ENCODE results near the gene TAF4. TPM values are rescaled to one million over a fixed set of nuclear protein-coding genes. Genes with fewer than 3 reads are reported as not detected.

Gene TAF4
- total RNA-seq, 4 donors from 2014 or later, result 7.7 to 16.0 (median 10.7) TPM

DNA sequence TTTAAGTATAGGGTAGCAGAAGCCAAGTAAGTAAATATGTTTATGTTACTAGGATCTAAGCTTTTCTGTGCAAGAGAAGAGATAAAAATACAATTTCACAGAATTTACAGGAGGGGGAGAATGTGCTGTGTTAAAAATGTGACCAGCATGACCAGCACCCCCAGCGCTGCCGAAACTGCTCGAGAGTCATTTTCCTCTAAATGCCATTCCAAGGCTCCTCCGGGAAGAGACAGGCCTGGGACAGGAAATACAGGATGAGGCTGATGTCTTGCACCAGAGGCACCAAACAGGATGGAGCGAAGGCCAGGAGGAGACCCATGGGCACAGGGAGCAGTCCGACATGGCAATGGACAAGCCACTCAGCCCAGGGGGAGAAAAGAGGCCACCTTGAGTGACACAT, 21.1 kb downstream of the TAF4 start:
- TF ChIP-seq, protein P1, sequence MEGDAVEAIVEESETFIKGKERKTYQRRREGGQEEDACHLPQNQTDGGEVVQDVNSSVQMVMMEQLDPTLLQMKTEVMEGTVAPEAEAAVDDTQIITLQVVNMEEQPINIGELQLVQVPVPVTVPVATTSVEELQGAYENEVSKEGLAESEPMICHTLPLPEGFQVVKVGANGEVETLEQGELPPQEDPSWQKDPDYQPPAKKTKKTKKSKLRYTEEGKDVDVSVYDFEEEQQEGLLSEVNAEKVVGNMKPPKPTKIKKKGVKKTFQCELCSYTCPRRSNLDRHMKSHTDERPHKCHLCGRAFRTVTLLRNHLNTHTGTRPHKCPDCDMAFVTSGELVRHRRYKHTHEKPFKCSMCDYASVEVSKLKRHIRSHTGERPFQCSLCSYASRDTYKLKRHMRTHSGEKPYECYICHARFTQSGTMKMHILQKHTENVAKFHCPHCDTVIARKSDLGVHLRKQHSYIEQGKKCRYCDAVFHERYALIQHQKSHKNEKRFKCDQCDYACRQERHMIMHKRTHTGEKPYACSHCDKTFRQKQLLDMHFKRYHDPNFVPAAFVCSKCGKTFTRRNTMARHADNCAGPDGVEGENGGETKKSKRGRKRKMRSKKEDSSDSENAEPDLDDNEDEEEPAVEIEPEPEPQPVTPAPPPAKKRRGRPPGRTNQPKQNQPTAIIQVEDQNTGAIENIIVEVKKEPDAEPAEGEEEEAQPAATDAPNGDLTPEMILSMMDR (IDR thresholded peaks at IDR 0.05; ENCODE audit: low read depth), result no peak

DNA sequence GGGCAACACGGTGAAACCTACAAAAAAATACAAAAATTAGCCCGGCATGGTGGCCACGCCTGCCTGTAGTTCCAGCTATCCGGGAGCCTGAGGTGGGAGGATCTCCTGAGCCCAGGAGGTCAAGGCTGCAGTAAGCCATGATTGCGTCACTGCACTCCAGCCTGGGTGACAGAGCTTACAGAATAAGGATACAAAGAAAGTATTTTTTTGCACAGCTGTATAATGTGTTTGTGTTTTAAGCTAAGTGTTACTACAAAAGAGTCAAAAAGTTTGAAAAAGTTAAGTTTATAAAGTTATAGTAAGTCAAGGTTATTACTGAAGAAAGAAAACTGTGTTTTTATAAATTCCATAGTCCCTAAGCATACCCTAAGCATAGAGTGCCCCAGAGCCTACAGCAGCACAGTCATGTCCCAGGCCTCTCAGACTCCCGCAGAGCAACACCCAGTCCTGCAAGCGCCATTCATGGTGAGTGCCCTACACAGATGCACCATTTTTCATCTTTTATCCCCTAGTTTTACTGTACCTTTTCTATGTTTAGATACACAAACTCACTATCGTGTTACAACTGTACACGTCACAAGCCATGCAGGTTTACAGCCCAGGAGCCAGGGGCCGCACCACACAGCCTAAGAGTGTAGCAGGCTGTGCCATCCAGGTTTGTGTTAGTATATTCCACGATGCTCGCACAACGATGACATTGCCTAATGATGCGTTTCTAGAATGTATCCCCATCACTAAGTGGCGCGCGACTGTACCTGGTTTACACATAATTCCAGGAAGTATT, 22.4 kb downstream of the TAF4 start:
- TF ChIP-seq, protein P1 (IDR thresholded peaks at IDR 0.05; ENCODE audit: low read depth), result no peak

DNA sequence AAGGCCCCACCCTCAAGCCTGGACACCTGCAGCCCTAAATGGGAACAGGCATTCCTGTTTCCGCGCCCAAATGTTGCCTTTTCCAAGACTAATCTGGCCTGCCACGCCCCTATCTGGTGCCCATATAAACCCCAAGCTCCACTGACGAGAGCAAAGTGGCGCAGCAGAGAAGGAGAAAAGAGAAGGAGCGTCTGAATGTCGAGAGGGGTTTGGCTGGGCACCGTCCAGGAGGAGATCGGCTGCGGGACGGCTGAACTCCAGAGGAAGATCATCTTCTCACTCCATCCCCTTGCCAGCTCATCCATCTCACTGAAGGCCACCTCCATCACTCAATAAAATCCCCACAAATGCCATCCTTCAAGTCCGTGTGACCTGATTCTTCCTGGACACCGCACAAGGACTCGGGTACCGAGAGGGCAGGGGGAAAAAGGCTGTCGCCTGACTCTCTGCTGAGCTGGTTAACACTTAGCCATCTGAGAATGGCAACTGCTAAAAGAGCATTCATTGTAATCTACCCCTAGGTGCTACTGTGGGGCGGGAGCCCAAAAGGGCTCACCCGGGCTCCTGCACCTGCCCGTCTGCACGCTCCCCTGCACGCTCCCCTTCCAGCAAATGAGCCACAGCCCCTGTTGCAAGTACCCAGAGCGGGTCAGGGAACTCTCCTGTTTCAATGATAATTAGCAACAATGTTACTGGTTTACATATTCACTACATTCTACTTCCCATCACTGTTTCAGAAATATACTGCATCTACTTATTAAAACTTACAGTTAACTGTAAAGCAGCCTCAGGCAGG, 23.5 kb downstream of the TAF4 start:
- TF ChIP-seq, protein P1 (IDR thresholded peaks at IDR 0.05; ENCODE audit: low read depth), result no peak

DNA sequence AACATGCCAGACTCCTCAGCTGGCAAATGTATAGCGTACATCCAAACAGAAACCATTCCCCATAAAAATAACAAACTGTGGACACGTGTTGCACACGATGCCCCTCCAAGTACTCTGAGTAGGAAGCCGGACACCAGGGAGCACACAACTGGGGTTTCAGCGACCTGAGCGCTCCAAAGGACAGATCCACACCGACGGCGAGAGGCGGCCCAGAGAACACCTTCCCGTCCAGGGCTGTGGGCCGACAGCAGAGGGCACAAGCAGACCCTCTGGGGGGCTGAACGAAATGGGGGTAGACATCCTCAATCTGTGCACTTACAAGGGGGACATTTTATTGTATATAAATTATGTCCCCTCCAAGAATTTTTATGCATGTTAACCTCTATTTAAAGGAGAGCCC, 24.7 kb downstream of the TAF4 start:
- TF ChIP-seq, protein P1 (IDR thresholded peaks at IDR 0.05; ENCODE audit: low read depth), result no peak

DNA sequence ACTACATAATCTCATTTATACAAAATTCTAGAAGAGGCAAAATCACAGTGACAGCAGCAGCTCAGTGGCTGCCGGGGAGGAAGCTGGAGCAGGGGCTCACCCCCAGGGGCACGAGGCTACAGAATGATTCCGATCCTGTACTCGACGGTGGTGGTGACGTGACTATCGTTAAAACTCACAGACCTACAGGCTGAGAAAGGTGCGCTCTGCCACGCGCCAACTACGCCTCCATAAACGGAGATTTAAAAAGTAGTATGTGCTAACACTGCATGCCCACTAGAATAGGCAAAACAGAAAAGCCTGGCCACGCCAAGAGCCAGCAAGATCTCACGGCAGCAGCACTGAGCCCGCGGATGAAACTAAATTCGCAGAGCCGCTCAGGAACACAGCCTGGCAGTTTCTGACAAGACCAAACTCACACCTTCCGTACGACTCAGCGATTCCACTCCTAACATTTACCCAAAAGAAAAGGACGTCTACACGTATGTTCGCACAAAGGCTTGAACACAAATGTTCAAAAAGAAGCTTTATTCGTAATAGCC, 25.2 kb downstream of the TAF4 start:
- TF ChIP-seq, protein P1 (IDR thresholded peaks at IDR 0.05; ENCODE audit: low read depth), result no peak

DNA sequence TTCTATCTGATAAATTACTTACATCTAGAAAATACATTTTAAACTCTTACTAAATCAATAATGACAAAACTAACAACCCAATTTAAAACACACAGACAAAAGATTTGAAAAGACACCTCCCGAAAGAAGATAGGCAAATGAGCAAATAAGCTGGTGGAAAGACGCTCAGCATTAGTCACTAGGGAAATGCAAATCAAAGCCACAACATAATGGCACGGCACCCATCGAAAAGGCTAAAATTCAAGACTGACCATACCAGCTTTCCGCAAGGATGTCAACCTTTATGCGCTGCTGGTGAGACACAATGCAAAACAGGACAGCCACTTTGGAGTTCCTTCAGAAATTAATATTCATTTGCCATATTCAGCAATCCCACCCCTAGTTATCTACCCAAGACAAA, 25.9 kb downstream of the TAF4 start:
- TF ChIP-seq, protein P1 (IDR thresholded peaks at IDR 0.05; ENCODE audit: low read depth), result no peak
